HG03432 (cell line): ENCODE measurements around the gene TUBA4B.
A peak's percentile ranks its signal among the peaks of the same experiment; 100 is the strongest.
"Not testable (repeated sequence)": the region's sequence is repeated elsewhere in the genome, so short reads cannot be mapped to it uniquely, and the experiment has no call there.

Experiments
- ATAC-seq: cut with Tn5 transposase; IDR thresholded peaks from one replicate; pipeline ENCODE4 v1.9.1; 2021; ENCODE audit warnings: mild to moderate bottlenecking, moderate library complexity; ENCODE audit not compliant: unreplicated experiment

Gene TUBA4B

DNA sequence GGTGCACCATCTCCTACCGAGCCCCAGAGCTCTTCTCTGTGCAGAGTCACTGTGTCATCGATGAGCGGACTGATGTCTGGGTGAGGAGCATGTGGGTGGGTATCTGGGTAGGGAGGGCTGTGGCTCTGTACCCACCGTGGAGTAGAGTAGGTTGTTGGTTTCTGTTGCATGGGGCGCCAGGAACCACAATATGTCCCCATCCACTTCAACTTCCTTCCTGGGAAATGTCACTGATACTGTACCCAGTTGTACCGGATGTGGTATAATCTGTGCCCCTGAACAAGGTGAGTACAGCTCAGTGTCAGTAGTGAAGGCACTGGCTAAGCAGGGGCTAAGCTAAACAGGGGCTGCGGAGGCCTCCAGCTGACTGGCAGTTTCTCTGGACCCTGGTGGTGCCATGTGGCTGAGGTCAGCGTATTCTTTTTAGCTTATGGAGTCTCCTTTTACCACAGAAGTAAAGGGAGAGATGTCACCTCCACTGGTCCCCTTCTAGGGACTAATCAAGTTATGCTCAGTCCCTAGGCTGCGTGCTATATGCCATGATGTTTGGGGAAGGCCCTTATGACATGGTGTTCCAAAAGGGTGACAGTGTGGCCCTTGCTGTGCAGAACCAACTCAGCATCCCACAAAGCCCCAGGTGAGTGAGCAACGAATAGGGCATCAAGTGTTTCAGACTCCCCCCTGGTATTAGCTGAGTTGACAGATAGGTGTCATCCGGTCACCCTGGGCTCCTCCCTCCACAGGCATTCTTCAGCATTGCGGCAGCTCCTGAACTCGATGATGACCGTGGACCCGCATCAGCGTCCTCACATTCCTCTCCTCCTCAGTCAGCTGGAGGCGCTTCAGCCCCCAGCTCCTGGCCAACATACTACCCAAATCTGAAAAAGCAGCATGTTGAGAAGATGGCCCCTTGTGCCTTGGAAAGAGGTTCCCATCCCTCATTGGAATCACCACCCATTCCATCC is 5.1 kb upstream of the TUBA4B start:
- no peak for ATAC-seq

DNA sequence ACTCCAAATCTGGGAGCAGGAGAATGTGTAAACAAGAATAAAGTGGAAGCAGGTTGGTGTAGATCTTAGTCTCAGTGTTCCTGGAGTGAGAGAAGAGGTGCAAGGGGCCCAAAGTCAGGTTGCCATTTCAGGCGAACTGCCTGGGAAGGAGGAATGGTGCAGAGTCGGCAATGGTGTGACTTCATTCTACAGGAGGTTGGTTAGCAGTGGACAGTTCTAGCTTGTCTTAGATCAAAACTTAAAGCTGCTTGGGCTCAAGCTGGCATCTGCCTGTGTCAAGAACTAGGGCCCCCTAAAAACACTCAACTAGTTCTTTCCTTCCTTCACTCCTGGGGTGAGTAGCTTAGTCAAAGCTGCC is 4.2 kb upstream of the TUBA4B start:
- no peak for ATAC-seq

DNA sequence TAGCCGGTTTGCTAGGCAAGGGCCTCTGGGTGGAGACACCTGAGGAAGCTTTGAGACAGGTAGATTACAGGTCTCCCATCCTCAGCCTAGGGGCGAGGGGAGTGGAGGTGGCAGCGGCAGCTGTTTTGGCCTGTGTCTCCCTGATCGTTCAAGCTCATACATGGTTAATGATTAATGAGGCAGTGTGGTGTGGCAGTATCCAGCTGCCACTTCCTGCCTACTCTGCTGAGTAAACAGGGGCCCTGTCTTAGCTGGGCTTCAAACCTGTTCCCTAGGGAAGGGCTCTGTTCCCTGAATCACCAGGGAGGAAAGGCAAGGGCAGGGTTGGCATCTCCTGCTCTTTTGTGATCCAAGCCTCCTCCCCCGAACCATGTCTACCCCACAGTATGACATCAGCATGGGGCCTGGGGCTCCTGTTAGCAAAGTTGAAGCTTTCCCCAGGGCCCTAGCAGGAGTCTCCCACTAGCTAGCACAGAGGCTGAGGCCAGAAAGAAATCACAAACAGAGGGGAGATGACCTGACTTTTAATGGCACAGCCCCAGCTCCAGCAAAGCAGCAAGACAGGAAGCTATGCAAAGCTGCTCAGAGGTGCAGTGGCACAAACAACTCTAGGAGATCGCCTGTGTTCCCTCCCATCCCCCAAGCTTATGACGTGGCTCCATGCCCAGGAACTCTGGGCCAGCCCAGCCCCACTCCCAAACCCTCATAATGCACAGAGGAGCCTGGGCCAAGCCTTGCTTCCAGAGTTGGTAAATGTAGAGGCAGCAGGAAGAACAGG is 3.7 kb upstream of the TUBA4B start:
- ATAC-seq = peak; percentile 38

DNA sequence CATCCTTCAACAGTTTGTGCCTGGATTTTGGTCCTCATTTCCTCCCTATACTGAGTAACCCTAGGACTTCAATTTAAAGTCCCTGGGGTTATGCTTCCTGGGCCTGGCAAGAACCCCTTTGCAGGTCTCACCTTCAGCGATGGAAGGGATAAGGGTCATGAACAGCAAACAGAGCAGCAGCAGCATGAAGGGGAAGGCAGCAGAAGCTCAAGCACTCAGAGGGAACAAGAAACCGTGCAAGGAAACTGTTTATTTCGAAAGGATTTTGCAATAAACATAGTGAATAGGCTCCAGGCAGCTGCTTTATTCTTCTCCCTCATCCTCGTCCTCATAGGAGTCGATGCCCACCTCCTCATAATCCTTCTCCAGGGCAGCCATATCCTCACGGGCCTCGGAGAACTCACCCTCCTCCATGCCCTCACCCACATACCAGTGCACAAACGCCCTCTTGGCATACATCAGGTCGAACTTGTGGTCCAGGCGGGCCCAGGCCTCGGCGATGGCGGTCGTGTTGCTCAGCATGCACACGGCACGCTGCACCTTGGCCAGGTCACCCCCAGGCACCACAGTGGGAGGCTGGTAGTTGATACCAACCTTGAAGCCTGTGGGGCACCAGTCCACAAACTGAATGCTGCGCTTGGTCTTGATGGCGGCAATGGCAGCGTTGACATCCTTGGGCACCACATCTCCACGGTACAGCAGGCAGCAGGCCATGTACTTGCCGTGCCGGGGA is 2.8 kb upstream of the TUBA4B start:
- ATAC-seq = no peak

DNA sequence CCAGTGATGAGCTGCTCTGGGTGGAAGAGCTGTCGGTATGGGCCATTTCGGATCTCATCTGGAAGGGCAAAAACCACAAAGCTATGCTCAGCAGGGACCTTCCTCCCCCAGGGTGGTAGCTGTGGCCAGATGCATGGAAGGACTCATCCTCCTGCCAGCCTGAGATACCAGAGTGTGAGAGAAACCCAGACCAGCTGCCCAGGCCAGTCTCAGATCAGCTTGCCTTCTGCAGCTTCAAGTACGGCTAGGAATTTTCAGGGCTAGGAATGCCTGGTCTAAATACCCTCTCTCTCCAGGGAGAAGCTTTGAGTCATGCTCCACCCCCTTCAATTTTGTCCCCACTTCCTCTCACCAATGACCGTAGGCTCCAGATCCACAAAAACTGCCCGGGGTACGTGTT is 1.4 kb upstream of the TUBA4B start:
- ATAC-seq = no peak

DNA sequence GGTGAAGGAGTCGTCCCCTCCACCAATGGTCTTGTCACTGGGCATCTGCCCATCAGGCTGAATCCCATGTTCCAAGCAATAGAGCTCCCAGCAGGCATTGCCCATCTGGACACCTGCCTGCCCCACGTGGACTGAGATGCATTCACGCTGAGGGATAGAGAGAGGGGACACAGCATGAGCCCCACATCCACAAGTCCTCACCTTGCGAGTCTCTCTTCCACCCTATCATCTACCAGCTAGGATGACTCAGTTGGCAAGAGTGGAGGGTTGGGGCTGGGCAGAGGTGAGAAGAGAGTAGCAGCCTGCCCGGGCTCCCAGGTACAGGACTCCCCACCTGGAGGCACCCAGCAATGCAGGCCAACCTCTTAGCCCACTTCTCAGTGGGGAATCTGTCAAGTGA is 959 bp upstream of the TUBA4B start:
- no peak for ATAC-seq

DNA sequence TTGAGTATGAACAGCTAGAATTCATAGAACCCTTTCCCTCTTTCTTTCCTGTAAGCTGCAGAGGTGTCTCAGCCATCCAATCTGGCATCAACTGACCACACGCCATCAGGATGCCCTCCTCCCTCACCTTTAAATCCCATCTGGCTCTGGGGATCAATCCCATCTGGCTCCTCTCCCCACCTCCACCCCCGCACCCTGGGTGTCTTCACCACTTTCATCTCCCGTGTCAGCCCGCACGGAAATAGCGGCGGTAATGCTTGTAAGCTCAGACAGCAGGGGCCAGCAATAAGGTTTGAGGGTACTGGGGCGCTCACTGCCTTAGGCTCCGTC is 508 bp upstream of the TUBA4B start:
- ATAC-seq = no peak

DNA sequence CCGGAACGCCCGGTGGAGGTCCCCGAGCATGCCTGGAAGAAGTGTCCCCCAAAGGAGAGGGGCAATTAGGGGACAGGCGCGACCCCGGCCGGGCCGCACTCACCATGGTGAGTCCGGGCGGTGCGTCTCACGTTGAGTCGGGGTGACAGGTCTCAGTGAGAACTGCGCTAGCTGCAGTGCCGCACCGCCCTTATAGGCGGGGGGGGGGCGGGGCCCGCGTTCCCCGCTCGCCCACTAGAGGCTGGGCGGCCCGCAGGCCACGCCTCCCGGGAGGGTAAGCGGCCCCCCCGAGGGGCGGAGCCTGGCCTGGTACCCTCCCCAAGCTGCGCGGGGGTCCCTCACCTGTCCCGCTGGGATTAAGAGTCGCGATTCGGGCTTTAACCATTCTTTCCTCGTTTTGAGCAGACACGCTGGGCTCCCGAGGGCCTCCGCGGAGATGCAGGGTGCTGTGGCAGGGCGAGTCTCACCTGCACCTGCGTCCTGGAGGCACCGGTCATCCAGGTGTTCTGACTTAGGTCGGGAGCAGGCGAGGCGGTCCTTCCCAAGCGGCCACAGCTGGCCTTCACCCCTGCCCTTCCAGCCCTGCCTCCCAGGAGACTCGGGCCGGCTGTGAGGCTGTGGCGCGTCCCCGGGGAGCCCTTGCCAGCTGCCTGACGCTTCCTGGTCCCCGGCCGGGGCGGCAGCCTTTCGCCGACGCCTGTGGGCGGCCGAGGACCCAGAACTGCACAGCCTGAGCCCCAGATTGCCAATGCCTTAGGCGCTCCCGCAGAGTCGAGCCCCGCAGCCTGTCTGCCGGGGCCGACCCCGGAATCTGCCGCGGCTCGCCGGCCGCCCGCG is 928 bp downstream of the TUBA4B start, which contains the start of gene TUBA4A:
TSS of gene TUBA4A (minus strand) at position 166 of the 837 bp plus-strand sequence. CDS start at position 106, 60 bp downstream.
- peak; percentile 65 for ATAC-seq

DNA sequence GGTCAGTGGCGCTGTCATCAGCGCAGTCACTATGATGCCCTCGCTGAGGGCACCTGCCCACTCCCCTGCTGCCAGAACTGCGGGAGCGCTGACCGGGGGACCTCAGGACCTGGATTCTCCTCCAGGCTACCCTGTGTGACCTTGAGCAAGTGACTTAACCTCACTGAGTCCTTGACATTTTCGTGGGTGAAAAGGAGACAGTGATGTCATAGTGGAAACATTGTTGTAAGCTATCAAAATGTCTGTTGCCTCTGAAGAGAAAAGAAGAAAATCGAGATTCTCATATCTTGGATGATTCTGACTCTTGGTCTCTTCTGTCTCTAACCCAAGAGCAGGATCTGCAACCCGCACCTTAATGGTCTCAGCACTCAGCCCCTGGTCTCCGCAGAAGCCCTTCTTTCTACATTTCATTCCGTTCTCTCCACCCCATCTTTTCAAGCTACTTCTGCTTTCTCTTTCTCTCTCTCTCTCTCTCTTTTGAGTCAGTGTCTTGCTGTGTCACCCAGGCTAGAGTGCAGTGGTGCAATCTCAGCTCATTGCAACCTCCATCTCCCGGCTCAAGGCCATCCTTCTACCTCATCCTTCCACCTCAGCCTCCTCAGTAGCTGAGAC is 1.7 kb downstream of the TUBA4B start:
- peak; percentile 34 for ATAC-seq

DNA sequence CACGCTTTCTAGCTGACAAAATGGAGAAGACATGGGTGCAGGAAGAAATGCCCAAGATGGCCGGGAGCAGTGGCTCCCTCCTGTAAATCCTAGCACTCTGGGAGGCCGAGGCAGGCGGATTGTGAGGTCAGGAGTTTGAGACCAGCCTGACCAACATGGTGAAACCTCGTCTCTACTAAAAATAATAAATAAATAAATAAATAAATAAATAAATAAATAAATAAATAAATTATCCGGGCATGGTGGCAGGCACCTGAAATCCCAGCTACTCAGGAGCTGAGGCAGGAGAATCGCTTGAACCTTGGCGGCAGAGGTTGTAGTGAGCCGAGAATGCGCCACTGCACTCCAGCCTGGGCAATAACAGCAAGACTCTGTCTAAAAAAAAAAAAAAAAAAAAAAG is 5.9 kb downstream of the TUBA4B start:
- ATAC-seq = not testable (repeated sequence)

DNA sequence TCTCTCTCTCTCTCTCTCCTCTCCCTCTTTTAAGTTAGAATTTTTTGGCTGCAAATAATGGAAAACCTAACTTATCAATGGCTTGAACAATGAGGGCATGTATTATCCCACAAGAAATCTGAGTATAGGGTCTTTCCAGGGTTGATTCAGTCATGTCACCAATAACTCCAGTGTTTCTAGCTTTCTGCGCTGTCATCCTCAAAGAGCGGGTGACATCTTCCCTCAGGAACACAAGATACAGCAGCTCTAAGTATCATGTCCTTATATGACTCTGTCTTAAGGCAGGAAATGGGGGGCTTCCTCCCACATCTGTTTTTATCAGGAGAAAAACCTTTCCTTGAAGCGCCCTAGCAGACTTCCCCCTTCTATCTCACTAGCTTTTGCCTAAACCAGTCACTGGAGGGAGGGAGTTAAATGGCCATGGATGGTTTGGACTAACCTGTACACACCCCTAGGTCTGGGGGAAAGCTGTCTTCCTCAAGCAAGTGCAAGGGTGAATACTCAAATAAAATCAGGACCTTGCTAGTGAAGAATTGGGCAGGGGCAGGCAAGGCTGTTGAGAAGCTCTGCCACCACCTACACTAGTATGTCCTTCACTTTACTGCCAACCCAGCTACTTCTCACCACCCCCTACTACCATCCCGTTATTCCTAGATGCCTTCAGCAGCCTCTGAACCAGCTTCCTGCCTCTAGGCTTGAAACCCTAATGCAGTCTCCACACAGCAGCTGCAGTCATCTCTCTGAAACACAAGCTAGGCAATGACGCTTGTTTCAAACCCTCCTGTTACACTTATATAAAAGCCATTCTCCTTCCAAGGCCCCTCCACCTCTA is 8.2 kb downstream of the TUBA4B start:
- no peak for ATAC-seq

DNA sequence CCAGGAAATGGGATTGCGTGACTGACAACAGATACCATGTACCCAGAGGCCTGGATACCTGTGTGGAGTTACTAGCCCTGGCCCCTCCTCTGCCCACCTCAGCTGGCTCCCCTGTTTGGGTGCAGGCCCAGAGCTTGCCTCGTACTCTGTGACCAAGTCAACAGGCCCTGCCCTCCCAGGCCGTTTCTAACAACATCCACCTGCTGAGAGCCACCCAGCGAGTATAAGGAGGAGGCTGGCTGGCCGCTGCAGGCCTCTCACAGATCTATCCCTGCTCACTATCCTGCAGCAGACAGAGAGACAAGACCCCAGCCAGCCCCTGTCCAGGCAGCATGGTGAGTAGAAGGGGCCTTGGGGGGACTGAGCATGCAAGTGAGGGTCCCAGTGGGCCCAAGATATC is 13.2 kb downstream of the TUBA4B start:
- no peak for ATAC-seq

DNA sequence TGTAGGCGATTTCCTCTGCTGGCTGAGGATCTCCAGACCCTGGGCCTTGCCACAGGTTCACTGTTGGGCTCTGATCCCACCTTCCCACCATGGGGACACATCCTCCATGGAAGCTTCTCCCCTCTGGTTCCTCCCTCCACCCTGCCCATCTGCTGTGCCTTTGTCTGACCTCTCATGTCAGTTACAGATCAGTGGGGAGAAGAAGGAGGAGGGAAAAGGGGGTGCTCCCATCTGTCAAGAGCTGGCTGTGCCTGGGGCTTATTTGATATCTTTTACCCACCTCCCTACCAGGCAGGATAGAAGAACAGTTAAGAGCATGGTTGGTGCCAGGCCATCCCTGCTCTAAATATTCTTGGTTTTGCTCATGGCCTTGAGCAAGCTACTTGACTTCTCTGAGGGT is 13.8 kb downstream of the TUBA4B start:
- no peak for ATAC-seq

DNA sequence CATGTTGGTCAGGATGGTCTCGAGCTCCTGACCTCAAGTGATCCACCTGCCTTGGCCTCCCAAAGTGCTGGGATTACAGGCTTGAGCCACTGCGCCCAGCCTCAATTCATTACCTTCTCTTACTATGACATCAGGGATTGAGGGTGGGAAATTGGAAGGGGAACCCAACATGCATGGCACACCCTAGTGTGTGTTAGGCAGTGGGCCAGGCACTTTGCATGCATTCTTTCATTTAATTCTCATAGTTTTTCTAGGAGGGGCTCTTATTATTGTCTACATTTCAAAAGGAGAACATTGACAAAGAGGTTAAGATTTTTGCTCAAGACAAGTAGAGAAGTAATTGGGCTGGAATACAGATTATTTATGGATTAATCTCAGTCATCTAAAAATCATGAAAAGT is 15.3 kb downstream of the TUBA4B start:
- no peak for ATAC-seq

DNA sequence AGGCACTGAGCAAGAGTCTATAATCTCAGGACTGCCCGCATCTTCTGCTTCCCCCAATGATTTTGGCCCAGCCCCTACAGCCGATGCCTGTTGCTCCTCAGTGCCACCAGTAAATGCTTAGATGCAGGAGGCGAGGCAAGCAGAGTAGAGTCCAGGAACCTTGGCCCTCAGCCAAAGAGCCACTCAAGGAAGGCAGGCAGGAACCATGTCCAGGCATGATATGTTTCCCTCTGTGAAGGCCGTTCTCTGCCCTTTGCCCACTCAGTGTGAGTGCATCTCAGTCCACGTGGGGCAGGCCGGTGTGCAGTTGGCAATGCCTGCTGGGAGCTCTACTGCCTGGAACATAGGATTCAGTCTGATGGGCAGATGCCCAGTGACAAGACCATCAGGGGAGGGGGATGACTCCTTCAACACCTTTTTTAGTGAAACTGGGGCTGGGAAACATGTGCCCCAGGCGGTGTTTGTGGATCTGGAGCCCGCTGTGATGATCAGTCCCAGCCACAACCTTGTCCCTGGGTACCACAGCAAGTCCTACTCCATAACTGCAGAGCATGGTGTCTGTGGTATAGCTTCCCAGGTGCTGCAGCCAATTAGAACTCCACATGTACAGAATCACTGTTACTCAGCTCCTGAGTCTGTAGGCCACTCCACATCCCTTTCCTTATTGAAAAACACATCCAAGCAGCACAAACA is 16.5 kb downstream of the TUBA4B start:
- no peak for ATAC-seq

DNA sequence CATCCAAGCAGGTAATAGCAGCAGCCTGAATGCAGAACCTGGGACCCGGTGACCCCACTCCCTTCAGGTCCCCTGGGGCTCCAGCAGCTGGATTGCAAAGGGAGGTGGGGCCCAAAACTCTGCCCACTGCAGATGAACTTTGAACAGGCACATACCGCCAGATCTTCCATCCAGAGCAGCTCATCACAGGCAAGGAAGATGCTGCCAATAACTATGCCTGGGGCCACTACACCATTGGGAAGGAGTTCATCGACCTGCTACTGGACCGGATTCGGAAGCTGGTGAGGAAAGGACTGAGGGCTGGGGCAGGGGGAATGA is 17.0 kb downstream of the TUBA4B start:
- no peak for ATAC-seq

DNA sequence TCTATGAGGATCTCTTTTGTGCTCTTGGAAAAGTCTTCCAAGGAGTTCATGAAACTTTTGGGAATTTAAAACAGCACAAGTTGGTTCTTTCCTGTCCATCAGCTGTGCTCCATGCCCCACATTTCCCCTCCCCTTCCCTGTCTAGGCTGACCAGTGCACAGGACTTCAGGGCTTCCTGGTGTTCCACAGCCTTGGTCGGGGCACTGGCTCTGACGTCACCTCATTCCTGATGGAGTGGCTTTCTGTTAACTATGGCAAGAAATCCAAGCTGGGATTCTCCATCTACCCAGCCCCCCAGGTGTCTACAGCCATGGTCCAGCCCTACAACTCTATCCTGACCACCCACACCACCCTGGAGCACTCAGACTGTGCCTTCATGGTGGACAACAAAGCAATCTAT is 18.0 kb downstream of the TUBA4B start:
- no peak for ATAC-seq

DNA sequence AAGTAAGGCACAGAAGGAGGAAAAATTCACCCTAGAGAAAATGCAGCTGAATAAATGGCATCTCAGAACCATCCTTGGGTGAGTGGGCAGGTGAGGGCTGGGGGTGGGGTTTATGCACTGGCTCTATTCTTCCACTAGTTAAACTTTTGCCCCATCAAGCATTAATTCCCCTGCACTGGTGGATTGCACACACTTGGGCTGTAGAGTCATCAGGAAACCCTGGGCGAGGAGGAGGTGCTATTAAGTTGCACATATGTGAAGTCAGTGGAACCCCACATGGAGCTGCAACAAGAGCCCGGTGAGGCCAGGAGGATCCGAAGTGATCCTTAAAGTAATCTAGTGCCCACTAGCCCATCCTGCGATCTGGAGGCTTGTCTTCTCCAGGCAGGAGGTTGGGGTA is 19.3 kb downstream of the TUBA4B start:
- ATAC-seq = no peak

DNA sequence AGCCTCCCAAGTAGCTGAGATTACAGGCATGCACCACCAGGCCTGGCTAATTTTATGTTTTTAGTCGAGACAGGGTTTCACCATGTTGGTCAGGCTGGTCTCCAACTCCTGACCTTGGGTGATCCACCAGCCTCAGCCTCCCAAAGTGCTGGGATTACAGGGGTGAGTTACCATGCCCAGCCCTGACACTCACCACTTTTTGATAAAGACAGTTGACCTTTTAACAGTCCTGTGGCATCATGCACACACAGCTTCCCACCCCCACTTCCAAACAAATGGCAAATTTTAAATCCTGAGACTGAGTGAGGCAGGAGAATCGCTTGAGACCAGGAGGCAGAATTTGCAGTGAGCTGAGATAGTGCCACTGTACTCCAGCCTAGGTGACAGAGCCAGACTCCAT is 20.0 kb downstream of the TUBA4B start:
- no peak for ATAC-seq
